K562 (cell line): Measurements from ENCODE around the gene SLC16A5. TPM values are rescaled to one million over a fixed set of nuclear protein-coding genes. Genes with fewer than 3 reads are reported as not detected.

ENCODE experiments used
- ATAC-seq: fragments of 200-7000 bp; cut with Tn5 transposase; 3 replicates; pipeline ENCODE4 v1.9.1; 2020; ENCODE audit warnings: moderate library complexity
- BruUV-seq: library from RNA; stranded (reverse); fragments of 400-500 nt; replicated peaks from 2 replicates; lab custom pipeline; 2021; lab: Mats Ljungman, UMichigan
- CTCF ChIA-PET: fragments of 300-600 bp; formaldehyde crosslinking; extraction: SDS; loops from one replicate; lab custom pipeline; 2021; ENCODE audit warnings: low intra/inter-chr PET ratio; lab: Yijun Ruan, JAX
- POLR2A ChIA-PET: fragments of 300-600, 350-650 bp; sonication (Branson Sonifier 250); formaldehyde crosslinking; extraction: SDS; loops from one replicate; lab custom pipeline; 2021; ENCODE audit warnings: antibody characterized with exemption, inconsistent platforms; lab: Yijun Ruan, JAX
- DNase-seq, 4 experiments: peaks; one replicate each; pipeline versions ENCODE4 v3.0.0 to v3.0.0-alpha.2; 2011 to 2018; ENCODE audit warnings: low spot score in 3 of 4, mixed read lengths in 3 of 4; ENCODE audit errors: extremely low read depth in 1 of 4
- FAIRE-seq: peaks from 2 replicates; lab custom pipeline; 2011; peaks lifted over from hg19 to GRCh38; lab: Jason Lieb, UNC
- H2AFZ ChIP-seq: 2 replicates; pipeline ENCODE4 v1.6.0; 2011; ENCODE audit warnings: low read depth, low read length, control low read depth, inconsistent platforms
- H3K27ac ChIP-seq: fragments of 200-600 bp; 3 replicates; pipeline ENCODE4 v1.8.0; 2011; ENCODE audit warnings: low read depth, mild to moderate bottlenecking, control low read depth, inconsistent platforms, low read length, moderate library complexity, mixed read lengths; ENCODE audit errors: extremely low read depth
- H3K27me3 ChIP-seq, 2 experiments: fragments of 300-600 bp in 1 of 2; 2 replicates in 1 of 2; 3 replicates in 1 of 2; pipeline versions ENCODE4 v1.6.0 to v1.8.0; 2011; ENCODE audit warnings: inconsistent platforms in 2 of 2, low read length in 2 of 2, mild to moderate bottlenecking in 1 of 2, mixed read lengths in 1 of 2, moderate library complexity in 1 of 2; ENCODE audit not compliant: control insufficient read depth in 2 of 2, insufficient read depth in 2 of 2
- H3K36me3 ChIP-seq: fragments of 300-600 bp; 3 replicates; pipeline ENCODE4 v1.8.0; 2011; ENCODE audit warnings: mild to moderate bottlenecking, low read length, inconsistent platforms; ENCODE audit not compliant: control insufficient read depth, insufficient read depth
- H3K4me1 ChIP-seq, 2 experiments: fragments of 200-600 bp in 1 of 2; replicated peaks in 1 of 2; 2 replicates in 1 of 2; 3 replicates in 1 of 2; pipeline versions ENCODE4 v1.5.1 to v1.8.0; 2011; ENCODE audit warnings: inconsistent platforms in 2 of 2, low read length in 2 of 2, mild to moderate bottlenecking in 1 of 2, mixed read lengths in 1 of 2, moderate library complexity in 1 of 2; ENCODE audit not compliant: control insufficient read depth in 2 of 2, insufficient read depth in 2 of 2
- H3K4me2 ChIP-seq: 2 replicates; pipeline ENCODE4 v1.6.1; 2011; ENCODE audit warnings: low read length, control low read depth, inconsistent platforms, mixed read lengths; ENCODE audit not compliant: insufficient read depth
- H3K4me3 ChIP-seq: fragments of 200-600 bp; sonication (generic), shearing (Covaris generic); 2 replicates; pipeline ENCODE4 v1.5.1; 2016; ENCODE audit warnings: control low read depth, inconsistent platforms
- H3K79me2 ChIP-seq: fragments of 200-600 bp; 3 replicates; pipeline ENCODE4 v1.8.0; 2011; ENCODE audit warnings: low read length, inconsistent platforms; ENCODE audit not compliant: control insufficient read depth, insufficient read depth
- H3K9ac ChIP-seq, 2 experiments: 2 replicates each; pipeline versions ENCODE4 v1.6.0 to v1.6.1; 2011; ENCODE audit warnings: low read depth in 2 of 2, low read length in 2 of 2, control low read depth in 1 of 2, inconsistent platforms in 1 of 2, mild to moderate bottlenecking in 1 of 2, mixed read lengths in 1 of 2; ENCODE audit not compliant: insufficient read depth in 1 of 2
- H3K9me1 ChIP-seq: one replicate; pipeline ENCODE4 v1.6.0; 2011; ENCODE audit warnings: inconsistent platforms, mild to moderate bottlenecking, low read length, moderate library complexity; ENCODE audit not compliant: control insufficient read depth, insufficient read depth
- H3K9me3 ChIP-seq: replicated peaks from 2 replicates; pipeline ENCODE4 v1.5.1; 2011; ENCODE audit warnings: low read depth, low read length, inconsistent platforms; ENCODE audit not compliant: control insufficient read depth, insufficient read depth
- H4K20me1 ChIP-seq: replicated peaks from 2 replicates; pipeline ENCODE4 v1.6.1; 2011; ENCODE audit warnings: low read length, inconsistent platforms, mixed read lengths; ENCODE audit not compliant: control insufficient read depth, insufficient read depth
- ARID2 ChIP-seq: fragments of 450-650 bp; IDR thresholded peaks from 2 replicates; pipeline ENCODE4 v1.6.1; 2017; ENCODE audit warnings: antibody characterized with exemption, mild to moderate bottlenecking
- CBX3 ChIP-seq, 2 experiments: IDR thresholded peaks; 1 replicate in 1 of 2; 2 replicates in 1 of 2; pipeline ENCODE4 v1.6.1; 2012; ENCODE audit warnings: inconsistent platforms in 2 of 2, low read length in 2 of 2, borderline replicate concordance in 1 of 2, control low read depth in 1 of 2
- E2F5 ChIP-seq: sonication (generic); formaldehyde crosslinking; IDR thresholded peaks from 2 replicates; pipeline ENCODE4 v1.8.0; 2022; ENCODE audit warnings: mild to moderate bottlenecking, missing genetic modification reagents
- HDAC2 ChIP-seq: fragments of 450-650 bp; IDR thresholded peaks from 2 replicates; pipeline ENCODE4 v1.6.1; 2016; ENCODE audit warnings: mild to moderate bottlenecking
- HMG20A ChIP-seq: fragments of 450-650 bp; formaldehyde crosslinking; conservative IDR thresholded peaks from 2 replicates; pipeline ENCODE4 v1.4.0; 2020; ENCODE audit warnings: mild to moderate bottlenecking, mixed read lengths
- HNRNPUL1 ChIP-seq: fragments of 200-400 bp; formaldehyde crosslinking; IDR thresholded peaks from 2 replicates; pipeline ENCODE4 v1.6.1; 2017; ENCODE audit warnings: low read length
- HOMEZ ChIP-seq: fragments of 250-450 bp; sonication (Bioruptor Pico); IDR thresholded peaks from 2 replicates; pipeline ENCODE4 v1.4.0; 2020; ENCODE audit warnings: mild to moderate bottlenecking, moderate library complexity
- ID3 ChIP-seq, 2 experiments: fragments of 250-450 bp in 1 of 2; fragments of 450-650 bp in 1 of 2; sonication (Bioruptor Pico) in 1 of 2; IDR thresholded peaks; 2 replicates each; pipeline versions ENCODE4 v1.6.1 to v1.8.0; 2016 to 2021; ENCODE audit warnings: mild to moderate bottlenecking in 2 of 2, moderate library complexity in 2 of 2, missing compliant biosample characterization in 1 of 2, missing genetic modification characterization in 1 of 2
- NKRF ChIP-seq: fragments of 450-650 bp; IDR thresholded peaks from 2 replicates; pipeline ENCODE4 v1.6.1; 2016; ENCODE audit warnings: borderline replicate concordance
- RBFOX2 ChIP-seq: fragments of 200-400 bp; formaldehyde crosslinking; IDR thresholded peaks from 2 replicates; pipeline ENCODE4 v1.6.1; 2017; ENCODE audit warnings: low read depth, mild to moderate bottlenecking, low read length, moderate library complexity
- SAFB ChIP-seq: fragments of 200-400 bp; formaldehyde crosslinking; IDR thresholded peaks from 2 replicates; pipeline ENCODE4 v1.6.1; 2017; ENCODE audit warnings: low read depth, low read length, borderline replicate concordance
- SPI1 ChIP-seq: IDR thresholded peaks from 2 replicates; pipeline ENCODE4 v1.6.1; 2011; ENCODE audit warnings: low read depth, low read length, control low read depth, borderline replicate concordance
- STAG1 ChIP-seq: sonication (generic); formaldehyde crosslinking; IDR thresholded peaks from 2 replicates; pipeline ENCODE4 v1.5.0; 2020; ENCODE audit warnings: missing genetic modification reagents, borderline replicate concordance
- ZSCAN29 ChIP-seq: fragments of 450-650 bp; IDR thresholded peaks from 2 replicates; pipeline ENCODE4 v1.6.1; 2017
- WGBS: fragments of 100-300 bp; shearing (Covaris generic); methylation state at CpG from one replicate; pipeline ENCODE4 v1.1.6; 2016; ENCODE audit warnings: low coverage, mixed read lengths; ENCODE audit not compliant: insufficient coverage; ENCODE audit errors: missing lambda C conversion rate; 5-methylcytosine and 5-hydroxymethylcytosine counted together
- in situ Hi-C: fragments of 300-500 bp; cut with MboI; formaldehyde crosslinking; loops from 4 replicates; pipeline ENCODE4 v1.15.0; 2018; ENCODE audit warnings: inconsistent platforms, mixed read lengths
- intact Hi-C: fragments of 100-400 bp; cut with micrococcal nuclease; formaldehyde crosslinking; loops from 2 replicates; pipeline ENCODE4 v1.14.2; 2022
- polyA plus RNA-seq, 8 experiments: library from polyadenylated mRNA; depleted of rRNA in 4 of 8; stranded (reverse) in 5 of 8; unstranded in 3 of 8; fragments of >200 nt; fragmentation: Nextera tagmentation in 2 of 8; fragmentation: Illumina TruSeq in 1 of 8; extraction: Ambion mirVana in 2 of 8; extraction: Trizol in 1 of 8; gene quantifications; 2 replicates each; pipeline versions ENCODE4 v1.2.1 to v1.2.3, GENCODE V29; 2011 to 2014; ENCODE audit warnings: inconsistent platforms in 1 of 8, missing spikeins in 1 of 8
- total RNA-seq, 7 experiments: library from RNA; depleted of rRNA in 6 of 7; stranded (reverse); fragments of >200 nt in 6 of 7; fragmentation: Illumina TruSeq in 2 of 7; extraction: Trizol in 2 of 7; gene quantifications; 2 replicates each; pipeline versions ENCODE4 v1.2.1 to v1.2.3, GENCODE V29; 2011 to 2021; ENCODE audit warnings: low replicate concordance in 1 of 7
- TF ChIP-seq, protein P1 (sequence below): sonication (generic); formaldehyde crosslinking; IDR thresholded peaks from 2 replicates; pipeline ENCODE4 v1.9.0; 2022; ENCODE audit warnings: mild to moderate bottlenecking, missing genetic modification reagents

Gene SLC16A5
- total and polyA plus RNA-seq, 9 of the 15 experiments (the other 6 are each of a cell fraction or from before 2014, with no cell fraction given): 0.06 to 2.6 (median 0.91) TPM

- intact Hi-C loops: loop anchor here (1.0 to 5.0 kb wide), 5 partner anchors 58 to 152 kb away; no protein-coding TSS in a partner anchor
- DNase-seq (peak; percentile 78 to 95 (median 82)), FAIRE-seq (peak; percentile 98), ATAC-seq (peak; percentile 82)
- peaks cover 39% of the 10 kb centered on the region for H3K79me2 ChIP-seq
- peaks cover 31% of the 10 kb centered on the region; the same call in 2 of the 3 replicates for H3K36me3 ChIP-seq
- POLR2A ChIA-PET: interaction anchor here (0.5 to 2.8 kb wide), 39 partner anchors 8 to 378 kb away, joined by 3 to 28 read pairs (median 3); partner anchors contain the start of genes JPT1, KCTD2, NT5C and NUP85
- peaks cover 10 to 35% of the 10 kb centered on the region in 2 experiments for H3K4me1 ChIP-seq
- peak overlapping the region; percentile 89 for H2AFZ ChIP-seq
- no peaks in the 10 kb centered on the region for H4K20me1 ChIP-seq
- in situ Hi-C loops: loop anchor here (5.0 to 10.0 kb wide), 3 partner anchors 52 to 301 kb away; no protein-coding TSS in a partner anchor
- H3K4me2 ChIP-seq: peak overlapping the region; percentile 74
- peak overlapping the region; percentile 79 for H3K27ac ChIP-seq
- H3K9ac ChIP-seq: peak overlapping the region; percentile 72 to 94
- H3K27me3 ChIP-seq: no peaks in the 10 kb centered on the region
- no peaks in the 10 kb centered on the region for H3K9me1 ChIP-seq
- 11% methylated on average over 22 of the region's 22 CpGs for WGBS
- CTCF ChIA-PET: interaction anchor here (1.6 to 3.4 kb wide), 4 partner anchors 17 to 87 kb away, joined by 5 to 33 read pairs (median 12); no protein-coding TSS in a partner anchor
- no peaks in the 10 kb centered on the region for H3K9me3 ChIP-seq
- peak overlapping the region; percentile 33 for H3K4me3 ChIP-seq
- no TSS peak for BruUV-seq
- TF ChIP-seq SAFB (no peak), RBFOX2 (peak; percentile 73), E2F5 (CRISPR knock-in tag) (no peak), STAG1 (CRISPR knock-in tag) (peak; percentile 47; the same call in 1 of the 2 replicates), ARID2 (peak; percentile 56; the same call in 1 of the 2 replicates), ID3 (CRISPR knock-in tag; IDR thresholded peaks at IDR 0.05) (no peak), ID3 (tag; IDR thresholded peaks at IDR 0.05) (no peak), HNRNPUL1 (no peak), CBX3 (IDR thresholded peaks at IDR 0.05; ENCODE audit: borderline replicate concordance in 1 of 2, low read length in 2 of 2) (no peak; a peak in 1 of 3 replicates), ZSCAN29 (no peak), HMG20A (no peak), NKRF (peak; percentile 60; the same call in 1 of the 2 replicates), HOMEZ (CRISPR knock-in tag) (no peak), HDAC2 (0 out of 2 replicates have a peak, but pooled peaks have one; percentile 41), SPI1 (peak; percentile 46; the same call in 1 of the 2 replicates)
- TF ChIP-seq, protein P1, sequence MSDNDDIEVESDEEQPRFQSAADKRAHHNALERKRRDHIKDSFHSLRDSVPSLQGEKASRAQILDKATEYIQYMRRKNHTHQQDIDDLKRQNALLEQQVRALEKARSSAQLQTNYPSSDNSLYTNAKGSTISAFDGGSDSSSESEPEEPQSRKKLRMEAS (CRISPR knock-in tag): peak; percentile 35; the same call in 1 of the 2 replicates
These were observed 26.2 kb downstream of the SLC16A5 start for GRCh38 chr17:75113798-75114551.
